CD4-positive, alpha-beta T cell treated with Interleukin-15 for 1 hour (primary cell): ENCODE measurements around the gene AFF3.

ENCODE experiments used
- DNase-seq: peaks from one replicate; pipeline ENCODE4 v3.0.0-alpha.2; 2020

AFF3 gene

DNA sequence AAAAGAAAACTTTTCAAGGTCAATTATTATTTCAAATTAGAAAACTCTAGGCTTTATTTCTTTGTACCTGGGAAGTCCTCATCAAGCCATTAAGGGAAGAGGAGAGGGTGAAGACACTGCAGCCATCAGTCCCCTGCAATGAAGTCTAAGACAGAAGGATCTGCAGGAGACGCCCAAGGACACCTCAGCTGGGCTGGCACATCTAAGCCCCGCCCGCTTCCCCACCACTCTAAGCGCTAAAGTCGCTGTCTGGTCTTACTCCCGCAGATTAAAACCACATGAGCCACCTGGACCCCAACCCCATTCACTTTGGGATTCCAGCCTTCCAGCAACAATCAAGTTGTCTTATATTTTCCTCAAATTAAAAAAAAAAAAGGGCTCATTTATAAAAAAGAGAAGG, 104.4 kb downstream of the AFF3 start:
- no peak for DNase-seq

DNA sequence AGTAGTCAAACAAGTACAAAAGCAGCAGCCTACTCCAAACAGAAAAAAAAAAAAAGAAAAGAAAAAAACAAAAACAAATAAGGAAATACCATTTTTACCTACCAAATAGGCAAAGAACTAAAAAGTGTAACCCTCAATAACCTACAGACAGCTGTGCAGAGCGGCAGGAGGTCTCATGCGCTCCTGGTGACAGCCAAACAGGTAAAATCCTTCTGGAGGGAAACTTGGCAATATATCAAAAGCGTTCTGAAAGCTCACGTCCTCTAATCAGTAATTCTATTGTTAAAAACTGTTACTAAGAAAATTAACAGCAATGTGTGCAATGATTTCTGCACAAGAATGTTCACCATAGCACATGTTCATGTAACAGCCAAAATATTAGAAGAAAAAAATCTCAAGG, 105.6 kb downstream of the AFF3 start:
- DNase-seq = no peak

DNA sequence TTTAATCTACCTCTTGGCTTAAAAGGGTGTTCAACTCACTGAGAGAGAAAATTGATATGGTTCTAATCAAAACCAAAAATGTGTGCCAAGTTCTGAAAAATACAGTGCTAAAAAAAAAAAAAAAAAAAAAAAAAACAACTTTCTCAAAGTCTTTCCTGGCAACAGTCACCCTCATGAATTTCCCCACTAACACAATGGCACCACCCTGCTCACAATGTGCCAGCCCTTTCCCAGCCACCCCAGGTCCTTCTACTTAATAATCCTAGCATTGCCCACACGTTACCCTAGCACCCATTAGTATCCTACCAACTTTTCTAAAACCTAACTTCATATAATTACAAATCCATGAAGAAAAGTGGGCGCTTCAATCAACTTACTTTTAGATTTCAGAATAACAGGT, 106.4 kb downstream of the AFF3 start:
- DNase-seq = no peak

DNA sequence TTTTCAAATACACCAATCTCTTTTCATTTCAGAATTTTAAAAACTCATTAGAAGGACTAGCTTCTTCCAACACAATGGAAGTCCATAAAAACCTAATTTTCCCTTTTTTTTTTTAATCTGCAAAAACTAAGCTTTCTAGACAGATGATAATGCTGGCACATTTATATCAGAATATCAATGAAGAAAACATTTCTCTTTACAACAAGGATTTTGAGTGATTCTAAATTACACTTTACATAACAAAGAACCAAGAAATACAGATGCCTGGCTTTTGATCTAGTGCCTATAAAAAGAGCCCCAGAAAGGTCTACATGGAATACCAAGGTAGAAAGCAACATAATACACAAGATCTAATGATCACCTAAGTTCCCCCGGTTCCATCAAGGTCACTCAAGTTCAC, 108.0 kb downstream of the AFF3 start:
- no peak for DNase-seq

DNA sequence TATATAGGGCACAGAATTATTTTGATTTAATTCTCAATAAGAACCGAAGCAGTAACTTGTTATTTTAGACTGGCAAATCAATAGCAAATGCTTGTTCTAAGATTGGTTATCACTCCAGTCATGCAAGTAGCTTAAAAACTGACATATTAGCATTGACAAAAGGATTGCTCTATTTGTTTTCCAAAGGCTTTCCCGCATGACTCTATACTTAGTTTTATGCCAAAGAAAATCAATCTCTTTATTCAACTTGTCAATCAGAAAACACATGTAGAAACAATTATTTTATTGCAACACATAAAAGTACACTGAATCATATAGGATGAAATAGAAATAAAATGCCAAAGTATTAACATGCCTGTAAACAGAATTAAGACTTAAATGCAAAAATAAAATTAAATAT, 108.4 kb downstream of the AFF3 start:
- DNase-seq = no peak

DNA sequence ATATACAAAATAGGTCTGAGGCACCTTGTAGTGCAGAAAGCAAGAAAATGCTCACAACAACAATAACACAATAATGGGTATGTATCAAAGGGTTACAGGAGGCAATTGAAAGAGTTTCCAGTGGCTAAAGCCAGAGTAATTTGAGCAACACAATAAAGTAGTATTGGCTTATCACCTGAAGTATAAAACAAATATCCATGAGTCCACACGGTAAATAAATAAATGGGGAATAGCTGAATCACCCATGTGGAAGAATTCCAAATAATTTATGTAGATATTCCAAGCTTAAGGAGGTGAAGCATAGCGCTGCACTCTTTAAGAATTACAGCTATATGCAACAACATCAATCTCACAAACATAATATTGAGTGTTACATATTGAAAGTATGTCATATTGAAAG, 110.8 kb downstream of the AFF3 start:
- no peak for DNase-seq

DNA sequence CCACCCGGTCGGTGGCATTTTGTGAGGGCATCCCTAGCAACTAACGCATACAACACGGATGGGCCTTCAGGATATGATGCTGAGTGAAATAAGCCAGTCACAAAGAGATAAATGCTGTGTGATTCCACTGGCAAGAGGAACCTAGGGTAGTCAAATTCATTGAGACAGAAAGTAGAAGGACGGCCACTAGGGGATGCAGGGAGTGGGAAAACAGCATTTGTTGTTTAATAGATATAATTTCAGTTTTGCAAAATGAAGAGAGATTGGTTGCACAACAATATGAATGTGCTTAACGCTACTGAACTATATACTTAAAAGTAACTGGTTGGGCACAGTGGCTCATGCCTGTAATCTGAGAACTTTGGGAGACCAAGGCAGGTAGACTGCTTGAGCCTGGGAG, 112.9 kb downstream of the AFF3 start:
- DNase-seq = no peak

DNA sequence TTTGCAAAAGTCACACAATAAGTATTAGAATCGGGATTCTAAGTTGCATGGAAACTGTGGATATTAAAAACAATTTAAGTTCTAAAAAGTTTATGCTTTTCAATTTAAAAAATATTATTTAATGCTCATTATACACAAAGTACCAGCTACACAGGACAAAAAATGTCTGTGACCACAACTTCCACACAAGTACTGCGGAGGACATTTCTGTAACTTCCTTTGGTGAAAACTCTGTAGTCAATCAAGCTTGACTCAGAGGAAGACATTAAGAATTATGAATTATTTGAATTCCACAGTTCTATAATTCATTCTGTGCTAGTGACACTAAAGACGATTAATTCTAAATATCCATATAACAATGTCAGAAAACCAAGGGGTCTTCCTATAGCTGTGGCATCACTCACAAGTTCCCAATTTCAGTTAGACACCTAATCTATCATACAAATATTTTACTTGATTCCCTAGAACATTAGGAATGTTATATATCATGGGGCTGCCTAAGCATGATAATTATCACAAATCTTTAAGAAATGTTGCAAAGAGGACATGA, 120.5 kb downstream of the AFF3 start:
- DNase-seq = no peak

DNA sequence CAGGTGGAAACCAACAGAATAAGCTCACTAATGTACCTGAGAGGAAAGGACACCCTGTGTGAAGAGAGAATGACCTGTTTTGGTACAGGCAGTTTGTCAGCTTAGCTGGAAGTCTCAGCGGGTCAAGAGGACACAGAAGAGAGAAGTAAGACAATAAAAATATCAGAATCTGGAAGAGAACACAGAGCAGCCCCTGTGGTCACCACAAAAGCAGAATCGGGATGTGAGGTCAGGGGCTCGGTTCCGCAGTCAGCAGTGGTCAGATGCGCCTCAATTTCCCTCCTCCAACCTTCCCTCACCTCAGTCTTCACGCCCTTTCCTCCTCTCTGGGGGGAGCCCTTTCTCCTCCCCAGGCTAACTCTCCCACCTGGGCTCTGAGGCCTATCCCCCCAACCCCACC, 122.9 kb downstream of the AFF3 start:
- no peak for DNase-seq

DNA sequence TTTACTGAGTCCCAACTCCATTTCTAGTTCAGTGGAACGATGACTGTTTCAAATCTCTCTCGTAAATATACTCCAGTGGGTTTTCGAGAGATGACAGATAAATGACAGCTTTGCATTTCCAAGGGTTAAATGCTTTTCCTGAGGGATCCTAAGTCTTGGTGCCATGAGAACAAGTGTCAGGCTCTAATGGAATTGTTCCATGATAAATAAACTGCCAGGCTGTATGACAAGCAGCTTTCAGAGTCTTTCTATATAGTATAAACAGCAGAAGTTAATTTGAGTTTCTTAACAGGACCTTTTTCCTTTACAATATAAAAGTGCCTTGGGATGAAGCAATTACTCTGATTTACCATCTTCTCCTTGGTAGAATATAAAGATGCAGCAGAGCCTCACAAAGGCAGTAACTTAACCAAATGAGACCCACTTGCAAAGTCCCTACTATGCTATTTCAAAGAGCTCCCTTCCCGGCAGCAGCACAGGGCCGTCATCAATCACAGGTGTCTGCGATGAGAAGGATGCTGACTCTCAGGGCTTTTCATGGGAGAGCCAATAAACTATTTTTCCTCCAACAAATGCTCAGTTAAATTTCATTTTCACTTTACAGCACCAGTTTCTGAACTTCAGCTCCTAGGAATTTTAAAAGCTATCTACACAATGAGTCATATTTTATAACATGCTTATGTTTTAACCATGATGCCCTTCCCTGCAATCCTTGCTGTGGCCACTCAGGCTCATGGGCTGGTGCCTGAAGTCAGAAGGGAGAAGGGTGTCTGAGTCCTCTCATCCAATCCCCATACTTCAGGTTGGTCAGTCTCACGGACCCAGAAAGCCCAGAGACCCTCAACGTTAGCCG, 123.8 kb downstream of the AFF3 start:
- DNase-seq = no peak

DNA sequence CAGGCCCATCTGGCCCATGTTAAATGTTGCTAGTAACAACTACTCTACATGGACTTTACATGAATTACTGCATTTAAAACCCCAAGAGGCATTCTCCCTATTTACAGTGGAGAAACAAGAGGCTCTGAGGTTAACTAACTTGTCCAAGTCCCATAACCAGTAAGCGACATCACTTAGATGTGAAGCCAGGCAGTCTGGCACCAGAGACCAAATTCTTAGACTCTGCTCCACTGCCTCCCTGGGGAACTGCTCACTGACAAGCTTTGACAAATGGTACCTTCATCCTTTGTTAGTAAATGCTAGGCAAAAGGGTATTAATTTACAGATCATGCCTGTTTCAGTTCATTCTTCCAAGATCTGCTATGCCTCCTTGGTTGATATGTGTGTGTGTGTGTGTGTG, 124.8 kb downstream of the AFF3 start:
- DNase-seq = no peak

DNA sequence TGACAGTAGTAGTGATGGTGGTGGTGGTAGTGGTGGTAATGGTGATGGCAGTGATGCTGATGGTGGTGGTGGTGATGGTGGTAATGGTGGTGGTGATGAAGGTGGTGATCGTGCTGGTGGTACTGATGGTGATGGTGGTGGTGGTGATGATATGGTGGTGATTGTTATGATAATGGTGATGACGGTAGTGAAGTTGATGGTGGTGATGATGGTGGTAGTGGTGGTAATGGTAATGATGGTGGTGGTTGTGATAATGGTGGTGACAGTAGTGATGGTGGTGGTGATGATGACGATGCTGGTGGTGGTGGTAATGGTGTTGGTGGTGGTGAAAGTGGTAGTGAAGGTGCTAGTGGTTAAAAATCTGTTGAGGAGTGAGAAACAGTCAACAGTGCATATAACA, 125.6 kb downstream of the AFF3 start:
- DNase-seq = no peak

DNA sequence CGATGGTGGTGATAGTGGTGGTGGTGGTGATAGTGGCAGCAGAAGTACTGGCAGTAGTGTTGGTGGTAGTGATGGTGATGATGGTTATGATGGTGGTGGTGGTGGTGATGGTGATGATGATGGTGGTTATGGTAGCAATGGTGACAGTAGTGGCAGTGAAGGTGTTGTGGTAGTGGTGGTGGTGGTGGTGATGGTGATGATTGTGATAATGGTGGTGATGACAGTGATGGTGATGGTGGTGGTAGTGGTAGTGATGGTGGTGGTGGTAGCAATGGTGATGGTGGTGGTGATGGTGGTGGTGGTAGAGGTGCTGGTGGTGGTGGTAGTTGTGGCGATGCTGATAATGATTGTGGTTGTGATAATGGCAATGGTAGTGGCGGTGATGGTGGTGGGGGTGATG, 126.5 kb downstream of the AFF3 start:
- DNase-seq = no peak

DNA sequence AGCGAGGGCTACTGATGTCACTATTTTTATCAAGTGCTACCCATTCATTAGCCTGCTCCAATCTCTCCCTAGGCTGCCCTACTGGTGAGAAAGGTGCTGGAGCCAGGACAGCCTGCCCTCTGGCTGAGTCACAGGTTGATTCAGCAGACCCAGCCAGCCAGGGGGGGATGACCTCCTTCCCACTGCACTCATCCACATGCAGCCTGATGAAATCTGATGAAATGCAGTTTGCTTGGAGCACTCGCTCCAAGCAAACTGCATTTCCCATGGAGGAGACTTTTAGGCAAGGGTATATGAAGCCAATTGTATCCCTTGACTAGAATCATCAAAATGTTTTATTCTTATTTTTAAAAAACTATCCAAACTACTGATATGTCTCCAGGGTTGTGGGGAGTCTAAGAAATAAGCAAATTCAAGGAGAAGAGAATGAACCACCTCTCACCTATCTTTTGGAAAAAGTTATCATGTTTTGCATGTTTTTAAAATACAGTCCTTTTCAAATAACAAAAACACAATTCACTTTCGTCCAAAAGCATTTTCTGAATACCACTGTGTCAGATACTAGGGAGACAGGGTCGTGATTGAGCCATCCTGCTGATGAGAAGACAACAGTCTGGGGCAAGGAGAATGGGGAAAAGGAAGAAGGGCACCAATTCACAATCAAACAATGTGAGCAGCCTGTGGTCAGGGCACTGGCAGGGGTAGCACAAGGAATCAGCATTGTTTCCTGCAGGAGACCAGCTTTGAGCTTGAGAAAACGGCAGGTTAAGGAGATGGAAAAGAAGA, 128.3 kb downstream of the AFF3 start:
- no peak for DNase-seq

DNA sequence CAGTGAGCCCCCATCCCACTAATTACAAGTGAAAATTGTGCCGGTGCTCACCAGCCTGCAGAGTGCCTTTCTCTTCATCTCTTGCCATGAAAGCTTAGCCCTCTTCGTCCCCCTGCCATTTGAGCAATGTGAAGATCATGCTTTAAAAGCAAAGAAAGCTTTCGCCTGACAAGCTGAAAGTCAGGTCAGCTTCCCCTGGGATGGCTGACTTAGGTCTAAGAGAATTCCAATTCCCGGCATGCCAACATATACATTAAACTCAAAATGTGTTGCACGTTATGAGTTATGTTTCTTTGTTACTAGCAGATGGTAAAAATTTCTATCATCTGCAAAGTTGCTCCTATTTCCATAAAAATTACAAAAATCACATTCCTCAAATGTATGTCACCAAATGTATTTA, 129.8 kb downstream of the AFF3 start:
- DNase-seq = no peak

DNA sequence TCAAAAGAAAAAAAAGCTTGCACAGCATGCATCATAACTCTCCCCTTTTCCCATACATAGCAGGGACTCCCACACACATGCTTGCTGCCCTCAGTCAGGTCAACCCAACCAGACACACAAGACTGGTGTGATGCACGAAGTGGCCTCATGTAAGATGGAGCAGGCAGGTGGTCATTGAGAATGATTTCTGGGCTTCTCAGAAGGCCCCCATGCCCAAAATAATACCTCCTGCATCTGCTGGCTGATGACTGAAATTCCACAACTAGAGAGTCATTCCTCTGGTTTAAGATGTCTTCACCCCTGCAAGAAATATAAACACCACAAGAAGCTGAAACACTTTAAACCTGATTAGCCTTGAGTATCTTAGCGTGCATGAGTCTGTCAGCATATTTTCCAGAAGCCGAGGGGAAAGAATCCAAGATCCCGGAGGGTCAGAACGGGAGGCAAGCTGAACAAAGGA, 131.1 kb downstream of the AFF3 start:
- DNase-seq = no peak

DNA sequence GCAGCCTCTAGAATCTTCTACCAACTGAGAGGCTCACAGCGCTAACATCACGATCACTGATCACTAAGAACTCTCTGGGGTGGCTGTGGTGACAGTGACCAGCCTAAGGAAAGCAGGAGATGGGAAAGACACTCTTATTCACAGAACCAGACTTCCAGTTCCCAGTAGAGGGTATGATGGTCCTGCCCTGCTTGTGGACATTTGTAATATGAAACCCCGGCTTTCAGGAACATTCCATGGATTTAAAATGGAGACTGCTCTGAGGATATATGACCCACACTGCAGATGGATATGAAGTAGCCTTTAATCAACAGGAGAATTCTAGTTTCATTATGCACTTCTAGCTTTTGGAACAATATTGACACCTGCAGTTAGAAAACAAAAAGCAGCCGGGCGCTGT, 131.8 kb downstream of the AFF3 start:
- no peak for DNase-seq

DNA sequence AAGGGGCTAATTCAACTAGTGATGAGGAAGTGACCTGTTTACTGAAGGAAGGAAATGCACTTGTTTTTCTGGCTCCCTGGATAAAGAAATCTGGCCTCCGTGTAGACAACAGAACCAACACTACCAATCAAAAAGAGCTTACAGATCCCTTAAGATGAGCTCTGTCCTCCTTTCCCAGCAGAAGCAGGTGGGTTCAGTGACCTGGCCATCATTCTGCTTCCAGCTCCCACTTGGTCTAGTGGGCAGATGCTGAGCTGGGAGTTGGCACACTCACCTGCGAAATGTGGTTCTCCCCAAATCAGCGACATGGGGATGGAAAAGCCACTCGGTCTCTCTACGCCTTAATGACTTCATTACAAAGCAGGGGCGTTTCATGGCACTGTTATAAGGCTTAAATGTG, 132.6 kb downstream of the AFF3 start:
- no peak for DNase-seq

DNA sequence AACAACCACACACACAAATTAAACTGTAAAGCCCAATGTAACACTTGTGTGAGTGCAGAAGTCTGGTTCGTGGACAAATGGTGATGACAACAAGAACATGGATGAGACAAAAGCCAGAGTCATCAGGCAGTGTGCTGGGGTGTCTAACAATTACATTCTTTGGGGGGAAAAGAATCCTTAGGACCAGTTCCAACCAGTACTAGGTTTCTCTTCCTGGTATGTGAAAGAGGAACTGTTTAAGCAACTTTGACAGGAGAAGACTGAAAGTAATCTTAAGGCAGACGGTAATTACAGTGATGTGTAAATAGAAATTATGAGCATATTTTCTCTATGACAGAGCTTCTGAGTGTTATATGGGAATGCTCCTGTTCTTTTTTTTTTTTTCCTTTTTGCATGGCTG, 133.4 kb downstream of the AFF3 start:
- DNase-seq = no peak

DNA sequence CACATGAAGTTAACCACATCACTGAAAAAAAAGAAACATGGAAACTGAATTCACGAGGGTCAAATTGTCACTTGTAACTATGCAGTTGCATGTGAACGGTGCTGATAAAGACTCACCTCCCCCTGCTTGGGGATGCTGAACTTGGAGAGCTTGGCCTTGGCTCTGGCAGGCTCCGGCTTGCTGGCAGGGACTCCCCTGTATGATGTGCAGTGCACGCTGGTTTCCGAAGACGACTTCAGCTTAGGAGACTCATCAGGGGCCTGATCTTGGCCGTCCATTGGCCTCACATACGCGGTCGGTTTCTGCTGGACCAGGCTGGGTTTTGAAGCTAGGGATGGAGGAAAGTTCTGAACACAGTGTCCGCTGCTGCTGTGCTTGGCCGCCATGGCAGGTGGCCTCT, 135.9 kb downstream of the AFF3 start:
- DNase-seq = no peak

DNA sequence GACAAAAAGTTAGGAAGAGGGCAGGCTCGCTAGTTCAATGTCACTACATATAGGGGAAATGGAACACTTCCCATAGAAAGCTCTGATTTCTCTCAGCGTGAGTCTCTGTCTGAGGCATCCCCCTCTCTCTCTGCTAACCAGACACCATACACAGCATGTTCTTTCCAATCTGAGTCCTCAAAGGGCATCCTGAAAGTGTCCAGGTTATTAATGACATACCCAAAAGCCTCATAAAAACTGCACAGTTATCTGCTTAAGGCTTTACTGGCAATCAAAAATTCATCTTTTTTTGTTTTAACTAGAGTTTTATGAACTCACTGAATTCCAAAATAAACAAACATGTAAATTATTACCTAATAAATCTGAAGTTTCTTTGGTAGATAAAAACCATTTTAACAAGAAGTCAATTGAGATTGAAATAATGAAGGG, 137.4 kb downstream of the AFF3 start:
- DNase-seq = no peak

DNA sequence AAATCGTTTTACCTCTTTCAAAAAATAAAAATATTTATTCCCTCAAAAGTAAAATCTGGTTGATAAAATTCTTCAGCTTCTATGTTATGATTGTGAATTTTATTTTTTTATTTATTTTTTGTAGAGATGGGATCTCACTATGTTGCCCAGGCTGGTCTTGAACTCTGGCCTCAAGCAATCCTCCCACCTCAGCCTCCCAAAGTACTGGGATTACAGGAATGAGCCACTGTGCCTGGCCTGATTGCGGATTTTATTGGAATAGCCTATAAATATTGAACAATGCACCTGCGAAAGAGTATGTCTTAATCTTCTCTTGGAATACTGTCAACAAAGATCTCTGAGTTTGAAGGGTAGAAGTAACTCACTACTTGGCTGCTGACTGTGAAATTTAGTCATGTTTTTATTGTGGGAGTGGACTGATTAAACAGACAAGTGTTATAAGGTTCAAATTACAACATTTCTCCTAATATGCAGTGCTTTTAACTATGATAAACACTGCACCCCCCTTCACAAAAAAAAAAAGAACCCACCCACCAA, 138.0 kb downstream of the AFF3 start:
- DNase-seq = no peak

DNA sequence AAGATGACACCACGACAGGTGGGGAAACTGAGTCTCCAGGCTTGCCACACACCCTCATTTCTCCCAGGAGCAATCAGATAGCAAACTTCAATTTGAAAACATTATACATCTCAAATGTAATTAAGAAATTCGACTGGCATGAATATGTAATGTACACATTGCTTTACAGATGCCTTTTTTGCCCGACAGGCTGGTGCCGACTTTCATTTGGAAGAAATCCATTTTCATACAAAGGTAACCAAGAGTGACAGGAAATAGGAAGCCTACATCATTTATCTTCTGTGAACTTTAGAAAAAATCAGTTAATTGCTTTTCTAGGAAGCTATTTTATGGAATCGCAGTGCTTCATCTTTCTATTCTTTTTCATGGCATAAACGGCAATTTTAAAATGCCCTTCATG, 140.3 kb downstream of the AFF3 start:
- DNase-seq = no peak
